Loucy (cell line): Measurements from ENCODE around the gene RNF215.

Source experiments
- EZH2phosphoT487 ChIP-seq: fragments of 200-600 bp; IDR thresholded peaks from 2 replicates; pipeline ENCODE4 v1.6.1; 2018; ENCODE audit warnings: antibody characterized with exemption, mild to moderate bottlenecking, moderate library complexity, borderline replicate concordance
- TF ChIP-seq, protein P1 (sequence below): fragments of 200-600 bp; sonication (generic); conservative IDR thresholded peaks from 2 replicates; pipeline ENCODE4 v1.5.1; 2014; ENCODE audit warnings: mild to moderate bottlenecking, antibody characterized with exemption, low read length

GRCh38 chr22:30420347-30421125 is 33.3 kb upstream of the RNF215 start:
- TF ChIP-seq, protein P1, sequence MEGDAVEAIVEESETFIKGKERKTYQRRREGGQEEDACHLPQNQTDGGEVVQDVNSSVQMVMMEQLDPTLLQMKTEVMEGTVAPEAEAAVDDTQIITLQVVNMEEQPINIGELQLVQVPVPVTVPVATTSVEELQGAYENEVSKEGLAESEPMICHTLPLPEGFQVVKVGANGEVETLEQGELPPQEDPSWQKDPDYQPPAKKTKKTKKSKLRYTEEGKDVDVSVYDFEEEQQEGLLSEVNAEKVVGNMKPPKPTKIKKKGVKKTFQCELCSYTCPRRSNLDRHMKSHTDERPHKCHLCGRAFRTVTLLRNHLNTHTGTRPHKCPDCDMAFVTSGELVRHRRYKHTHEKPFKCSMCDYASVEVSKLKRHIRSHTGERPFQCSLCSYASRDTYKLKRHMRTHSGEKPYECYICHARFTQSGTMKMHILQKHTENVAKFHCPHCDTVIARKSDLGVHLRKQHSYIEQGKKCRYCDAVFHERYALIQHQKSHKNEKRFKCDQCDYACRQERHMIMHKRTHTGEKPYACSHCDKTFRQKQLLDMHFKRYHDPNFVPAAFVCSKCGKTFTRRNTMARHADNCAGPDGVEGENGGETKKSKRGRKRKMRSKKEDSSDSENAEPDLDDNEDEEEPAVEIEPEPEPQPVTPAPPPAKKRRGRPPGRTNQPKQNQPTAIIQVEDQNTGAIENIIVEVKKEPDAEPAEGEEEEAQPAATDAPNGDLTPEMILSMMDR: no peak
- TF ChIP-seq EZH2phosphoT487: no peak
